GM18511 (cell line): Measurements from ENCODE around the gene UBALD2.

Experiments used
- ATAC-seq: cut with Tn5 transposase; IDR thresholded peaks from one replicate; pipeline ENCODE4 v1.9.1; 2021; ENCODE audit warnings: mild to moderate bottlenecking, moderate library complexity; ENCODE audit not compliant: unreplicated experiment

UBALD2 gene

GRCh38 chr17:76314392-76315227, 49.5 kb downstream of the UBALD2 start:
- ATAC-seq: no peak

GRCh38 chr17:76317535-76317934, 52.4 kb downstream of the UBALD2 start:
- no peak for ATAC-seq

- ATAC-seq: no peak
Measured at GRCh38 chr17:76318586-76318985, 53.4 kb downstream of the UBALD2 start.
